ENCODE data around the gene JAML. TPM values are rescaled to one million over a fixed set of nuclear protein-coding genes. Genes with fewer than 3 reads are reported as not detected.

Gene JAML
- total RNA-seq, 1 donor from 2014 or later, result 17.2 TPM

- no peaks in the 10 kb centered on the region for H3K9me3 ChIP-seq
- H3K4me1 ChIP-seq, result no peaks in the 10 kb centered on the region
- H3K27ac ChIP-seq, result no peak overlapping the region
- TF ChIP-seq, protein P1, sequence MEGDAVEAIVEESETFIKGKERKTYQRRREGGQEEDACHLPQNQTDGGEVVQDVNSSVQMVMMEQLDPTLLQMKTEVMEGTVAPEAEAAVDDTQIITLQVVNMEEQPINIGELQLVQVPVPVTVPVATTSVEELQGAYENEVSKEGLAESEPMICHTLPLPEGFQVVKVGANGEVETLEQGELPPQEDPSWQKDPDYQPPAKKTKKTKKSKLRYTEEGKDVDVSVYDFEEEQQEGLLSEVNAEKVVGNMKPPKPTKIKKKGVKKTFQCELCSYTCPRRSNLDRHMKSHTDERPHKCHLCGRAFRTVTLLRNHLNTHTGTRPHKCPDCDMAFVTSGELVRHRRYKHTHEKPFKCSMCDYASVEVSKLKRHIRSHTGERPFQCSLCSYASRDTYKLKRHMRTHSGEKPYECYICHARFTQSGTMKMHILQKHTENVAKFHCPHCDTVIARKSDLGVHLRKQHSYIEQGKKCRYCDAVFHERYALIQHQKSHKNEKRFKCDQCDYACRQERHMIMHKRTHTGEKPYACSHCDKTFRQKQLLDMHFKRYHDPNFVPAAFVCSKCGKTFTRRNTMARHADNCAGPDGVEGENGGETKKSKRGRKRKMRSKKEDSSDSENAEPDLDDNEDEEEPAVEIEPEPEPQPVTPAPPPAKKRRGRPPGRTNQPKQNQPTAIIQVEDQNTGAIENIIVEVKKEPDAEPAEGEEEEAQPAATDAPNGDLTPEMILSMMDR (IDR thresholded peaks at IDR 0.05), result no peak
- TF ChIP-seq POLR2A (IDR thresholded peaks at IDR 0.05) (no peak), POLR2AphosphoS5 (IDR thresholded peaks at IDR 0.05; ENCODE audit: insufficient read depth in 1 of 2, low read depth in 1 of 2) (no peak)
- no peak for DNase-seq (ENCODE audit: extremely low spot score in 2 of 2)
- H3K36me3 ChIP-seq, result no peaks in the 10 kb centered on the region
- H3K27me3 ChIP-seq, result no peaks in the 10 kb centered on the region
- no peak overlapping the region for H3K4me3 ChIP-seq
- intact Hi-C loops (cut with DNase I), result no loop called here
These were observed 10.4 kb downstream of the JAML start for GRCh38 chr11:118214210-118214914.

DNA sequence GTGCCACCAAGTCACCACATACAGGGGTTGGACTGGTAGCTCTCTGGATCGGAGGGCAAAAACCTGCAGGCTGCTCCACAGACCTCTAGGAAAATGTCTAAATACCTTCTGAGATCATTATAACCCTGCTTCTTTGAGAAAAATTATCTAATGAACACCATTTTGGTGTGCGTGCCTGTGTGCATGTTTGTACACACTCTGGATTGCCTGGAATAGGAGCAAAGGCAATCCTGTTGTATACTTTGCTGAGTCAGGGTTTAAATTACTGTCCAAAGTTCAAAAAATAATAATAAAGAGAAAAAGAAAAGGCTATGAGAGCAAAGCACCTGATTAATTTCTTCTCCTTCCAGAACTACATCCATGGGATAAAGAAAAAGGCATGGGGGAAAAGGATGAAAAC is 11.0 kb downstream of the JAML start:
- no peaks in the 10 kb centered on the region for H3K4me1 ChIP-seq
- no peaks in the 10 kb centered on the region for H3K27me3 ChIP-seq
- intact Hi-C loops (cut with DNase I), result no loop called here
- no peak overlapping the region for H3K27ac ChIP-seq
- H3K36me3 ChIP-seq, result no peaks in the 10 kb centered on the region
- no peaks in the 10 kb centered on the region for H3K9me3 ChIP-seq
- DNase-seq (ENCODE audit: extremely low spot score in 2 of 2), result no peak
- no peak overlapping the region for H3K4me3 ChIP-seq
- TF ChIP-seq, protein P1 (IDR thresholded peaks at IDR 0.05), result no peak
- no peak for TF ChIP-seq POLR2AphosphoS5 (IDR thresholded peaks at IDR 0.05; ENCODE audit: insufficient read depth in 1 of 2, low read depth in 1 of 2)

DNA sequence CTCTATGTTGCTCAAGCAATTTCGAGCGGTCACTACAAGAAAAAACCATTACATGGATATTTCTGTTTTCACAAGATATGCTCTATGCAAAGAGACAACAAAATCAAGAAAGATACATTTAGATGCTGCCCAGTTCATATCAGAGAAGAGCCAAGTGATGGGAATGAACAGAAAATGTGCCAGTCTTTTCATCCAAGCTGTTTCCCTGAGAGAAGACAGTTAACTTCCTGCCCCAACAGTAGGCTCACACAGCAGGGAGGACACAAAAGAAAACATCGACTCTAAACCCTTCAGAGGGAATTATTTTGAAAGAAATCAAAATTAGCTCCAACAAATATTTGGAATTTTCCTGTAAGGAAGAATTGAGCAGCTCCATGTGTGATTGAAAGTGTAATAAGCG is 11.6 kb downstream of the JAML start:
- Histone ChIP-seq H3K36me3 (no peaks in the 10 kb centered on the region), H3K4me1 (no peaks in the 10 kb centered on the region), H3K9me3 (no peaks in the 10 kb centered on the region), H3K4me3 (no peak overlapping the region), H3K27me3 (no peaks in the 10 kb centered on the region), H3K27ac (no peak overlapping the region)
- no peak for DNase-seq (ENCODE audit: extremely low spot score in 2 of 2)
- intact Hi-C loops (cut with DNase I), result no loop called here
- TF ChIP-seq POLR2A (IDR thresholded peaks at IDR 0.05) (no peak), POLR2AphosphoS5 (IDR thresholded peaks at IDR 0.05; ENCODE audit: insufficient read depth in 1 of 2, low read depth in 1 of 2) (no peak)
- TF ChIP-seq, protein P1 (IDR thresholded peaks at IDR 0.05), result no peak

GRCh38 chr11:118212781-118213191 is 12.0 kb downstream of the JAML start:
- H3K4me3 ChIP-seq, result no peak overlapping the region
- H3K4me1 ChIP-seq, result no peaks in the 10 kb centered on the region
- intact Hi-C loops (cut with DNase I), result no loop called here
- H3K27me3 ChIP-seq, result no peaks in the 10 kb centered on the region
- no peak for TF ChIP-seq POLR2A (IDR thresholded peaks at IDR 0.05)
- TF ChIP-seq POLR2AphosphoS5 (IDR thresholded peaks at IDR 0.05; ENCODE audit: insufficient read depth in 1 of 2, low read depth in 1 of 2), result no peak
- TF ChIP-seq, protein P1 (IDR thresholded peaks at IDR 0.05), result no peak
- H3K36me3 ChIP-seq, result no peaks in the 10 kb centered on the region
- no peak overlapping the region for H3K27ac ChIP-seq
- DNase-seq (ENCODE audit: extremely low spot score in 2 of 2), result no peak
- H3K9me3 ChIP-seq, result no peaks in the 10 kb centered on the region

DNA sequence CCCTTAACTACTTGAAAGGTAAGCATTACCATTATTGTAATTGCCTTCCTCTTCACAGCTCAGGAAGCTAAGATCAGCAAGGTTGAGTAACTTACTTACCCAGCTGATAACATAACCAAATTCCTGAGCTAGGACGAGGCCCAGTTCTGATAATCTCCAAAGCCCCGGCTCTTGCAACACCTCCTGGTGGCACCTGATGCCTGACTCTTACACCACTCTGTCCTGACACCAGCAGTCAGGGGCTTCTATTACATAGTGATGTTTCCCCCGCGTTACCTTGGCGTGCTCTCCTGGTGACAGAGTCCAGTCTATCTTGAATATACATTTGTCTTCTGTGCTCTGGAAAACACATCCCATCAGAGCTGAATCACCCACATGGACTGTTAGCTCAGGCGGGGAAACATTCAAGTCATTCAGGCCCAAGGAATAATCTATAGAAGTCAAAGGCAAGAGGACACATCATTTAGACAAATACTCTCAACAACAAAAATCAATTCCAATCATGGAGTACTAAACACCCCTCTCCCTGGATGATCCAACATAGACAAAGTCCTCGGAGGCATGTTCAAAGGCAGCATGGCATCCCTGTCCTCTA is 12.6 kb downstream of the JAML start:
- Histone ChIP-seq H3K4me1 (no peaks in the 10 kb centered on the region), H3K27ac (no peak overlapping the region), H3K36me3 (no peaks in the 10 kb centered on the region), H3K27me3 (no peaks in the 10 kb centered on the region), H3K9me3 (no peaks in the 10 kb centered on the region), H3K4me3 (no peak overlapping the region)
- intact Hi-C loops (cut with DNase I), result no loop called here
- no peak for TF ChIP-seq POLR2AphosphoS5 (IDR thresholded peaks at IDR 0.05; ENCODE audit: insufficient read depth in 1 of 2, low read depth in 1 of 2)
- TF ChIP-seq, protein P1 (IDR thresholded peaks at IDR 0.05), result no peak
- no peak for TF ChIP-seq POLR2A (IDR thresholded peaks at IDR 0.05)
- no peak for DNase-seq (ENCODE audit: extremely low spot score in 2 of 2)

Data from vagina (tissue), 2 donors.